Caco-2 (cell line): Measurements from ENCODE around the gene CDC14A. TPM values are rescaled to one million over a fixed set of nuclear protein-coding genes. Genes with fewer than 3 reads are reported as not detected.

ENCODE experiments used
- BruUV-seq: library from RNA; stranded (reverse); fragments of 400-500 nt; replicated peaks from 2 replicates; lab custom pipeline; 2021; lab: Mats Ljungman, UMichigan
- CTCF ChIA-PET: fragments of 300-600 bp; sonication (Branson Sonifier 250); formaldehyde crosslinking; loops from one replicate; lab custom pipeline; 2022; ENCODE audit warnings: antibody characterized with exemption; lab: Charles Lee
- POLR2A ChIA-PET: fragments of 300-600 bp; sonication (Branson Sonifier 250); formaldehyde crosslinking; loops from one replicate; lab custom pipeline; 2022; ENCODE audit warnings: antibody characterized with exemption; lab: Charles Lee
- DNase-seq, 2 experiments: peaks; one replicate each; pipeline versions ENCODE4 v3.0.0 to v3.0.0-alpha.2; 2020 to 2022
- H3K27me3 ChIP-seq: replicated peaks from 2 replicates; pipeline ENCODE4 v1.6.0; 2011; ENCODE audit warnings: low read length; ENCODE audit not compliant: control insufficient read depth, insufficient read depth
- H3K36me3 ChIP-seq: 2 replicates; pipeline ENCODE4 v1.5.1; 2011; ENCODE audit warnings: low read length; ENCODE audit not compliant: control insufficient read depth, insufficient read depth
- H3K4me1 ChIP-seq: fragments of 250-450 bp; sonication (Bioruptor Pico); 2 replicates; pipeline ENCODE4 v1.5.1; 2020; ENCODE audit warnings: mild to moderate bottlenecking
- H3K4me3 ChIP-seq: 2 replicates; pipeline ENCODE4 v1.5.1; 2011; ENCODE audit warnings: low read depth, mild to moderate bottlenecking, control low read depth, low read length
- H3K9me3 ChIP-seq: fragments of 250-450 bp; sonication (Bioruptor Pico); 2 replicates; pipeline ENCODE4 v1.5.1; 2020; ENCODE audit warnings: mild to moderate bottlenecking, moderate library complexity
- H3K27ac Mint-ChIP-seq: one replicate; pipeline ENCODE4 v1.8.0; 2022; ENCODE audit warnings: mixed read lengths; ENCODE audit not compliant: unreplicated experiment
- H3K27me3 Mint-ChIP-seq: one replicate; pipeline ENCODE4 v1.8.0; 2022; ENCODE audit warnings: mixed read lengths; ENCODE audit not compliant: insufficient read depth, unreplicated experiment
- H3K36me3 Mint-ChIP-seq: one replicate; pipeline ENCODE4 v1.8.0; 2022; ENCODE audit warnings: mild to moderate bottlenecking, mixed read lengths; ENCODE audit not compliant: insufficient read depth, unreplicated experiment
- H3K4me1 Mint-ChIP-seq: one replicate; pipeline ENCODE4 v1.8.0; 2022; ENCODE audit warnings: low read depth, mixed read lengths; ENCODE audit not compliant: unreplicated experiment
- H3K4me3 Mint-ChIP-seq: one replicate; pipeline ENCODE4 v1.8.0; 2022; ENCODE audit warnings: mild to moderate bottlenecking, moderate library complexity, mixed read lengths; ENCODE audit not compliant: unreplicated experiment
- H3K9me3 Mint-ChIP-seq: one replicate; pipeline ENCODE4 v1.8.0; 2022; ENCODE audit warnings: mixed read lengths; ENCODE audit not compliant: unreplicated experiment
- CTCF ChIP-seq, 2 experiments: fragments of 200-600 bp in 1 of 2; IDR thresholded peaks; 1 replicate in 1 of 2; 2 replicates in 1 of 2; pipeline versions ENCODE4 v1.5.1 to v1.8.0; 2011 to 2022; ENCODE audit warnings: antibody characterized with exemption in 1 of 2, control low read depth in 1 of 2, inconsistent platforms in 1 of 2, low read depth in 1 of 2, low read length in 1 of 2, mild to moderate bottlenecking in 1 of 2, moderate library complexity in 1 of 2; ENCODE audit not compliant: insufficient read depth in 1 of 2, severe bottlenecking in 1 of 2, unreplicated experiment in 1 of 2
- intact Hi-C: fragments of 100-400 bp; cut with micrococcal nuclease; formaldehyde crosslinking; loops from one replicate; pipeline ENCODE4 v1.10.0; 2022; ENCODE audit not compliant: unreplicated experiment
- total RNA-seq: library from RNA; stranded (reverse); gene quantifications from 2 replicates; pipeline ENCODE4 v1.2.3, GENCODE V29; 2022

CDC14A gene
- total RNA-seq, 1 experiment from 2014 or later: 7.3 TPM

- no peaks in the 10 kb centered on the region for H3K9me3 ChIP-seq
- no peaks in the 10 kb centered on the region for H3K9me3 Mint-ChIP-seq
- no peak for DNase-seq
- no TSS peak for BruUV-seq
- H3K4me1 ChIP-seq: no peaks in the 10 kb centered on the region
- intact Hi-C loops: no loop called here
- no peaks in the 10 kb centered on the region for H3K36me3 ChIP-seq
- H3K27me3 ChIP-seq: no peaks in the 10 kb centered on the region
- CTCF ChIA-PET: no interaction called here
- POLR2A ChIA-PET: no interaction called here
- no peak overlapping the region for H3K27ac Mint-ChIP-seq
- H3K4me3 ChIP-seq: no peak overlapping the region
- H3K4me3 Mint-ChIP-seq: no peak overlapping the region
- no peaks in the 10 kb centered on the region for H3K27me3 Mint-ChIP-seq
- H3K4me1 Mint-ChIP-seq: no peaks in the 10 kb centered on the region
- no peak for TF ChIP-seq CTCF (IDR thresholded peaks at IDR 0.05; ENCODE audit: insufficient read depth in 1 of 2, low read depth in 1 of 2, low read length in 1 of 2, severe bottlenecking in 1 of 2, unreplicated experiment in 1 of 2)
- no peaks in the 10 kb centered on the region for H3K36me3 Mint-ChIP-seq
These were observed 28.3 kb downstream of the CDC14A start for GRCh38 chr1:100380635-100381034.

- no peak for TF ChIP-seq CTCF (IDR thresholded peaks at IDR 0.05; ENCODE audit: insufficient read depth in 1 of 2, low read depth in 1 of 2, low read length in 1 of 2, severe bottlenecking in 1 of 2, unreplicated experiment in 1 of 2)
- no peaks in the 10 kb centered on the region for H3K4me1 Mint-ChIP-seq
These were observed 30.4 kb downstream of the CDC14A start for GRCh38 chr1:100382657-100383056.

GRCh38 chr1:100383743-100384405, 31.6 kb downstream of the CDC14A start:
- no peaks in the 10 kb centered on the region for H3K27me3 Mint-ChIP-seq
- H3K27ac Mint-ChIP-seq: no peak overlapping the region
- no TSS peak for BruUV-seq
- H3K36me3 ChIP-seq: no peaks in the 10 kb centered on the region
- no peaks in the 10 kb centered on the region for H3K27me3 ChIP-seq
- no peaks in the 10 kb centered on the region for H3K4me1 Mint-ChIP-seq
- no peak overlapping the region for H3K4me3 ChIP-seq
- no peak for DNase-seq
- no peaks in the 10 kb centered on the region for H3K9me3 ChIP-seq
- no peaks in the 10 kb centered on the region for H3K9me3 Mint-ChIP-seq
- no peaks in the 10 kb centered on the region for H3K36me3 Mint-ChIP-seq
- intact Hi-C loops: no loop called here
- no peak for TF ChIP-seq CTCF (IDR thresholded peaks at IDR 0.05; ENCODE audit: insufficient read depth in 1 of 2, low read depth in 1 of 2, low read length in 1 of 2, severe bottlenecking in 1 of 2, unreplicated experiment in 1 of 2)
- H3K4me3 Mint-ChIP-seq: no peak overlapping the region
- ChIA-PET POLR2A (no interaction called here), CTCF (no interaction called here)
- H3K4me1 ChIP-seq: no peaks in the 10 kb centered on the region

More at GRCh38 chr1:100382657-100383056, 30.4 kb downstream of the CDC14A start:
- Histone ChIP-seq H3K9me3 (no peaks in the 10 kb centered on the region), H3K4me3 (no peak overlapping the region), H3K27me3 (no peaks in the 10 kb centered on the region), H3K4me1 (no peaks in the 10 kb centered on the region), H3K36me3 (no peaks in the 10 kb centered on the region)
- H3K27ac Mint-ChIP-seq: no peak overlapping the region
- H3K4me3 Mint-ChIP-seq: no peak overlapping the region
- CTCF ChIA-PET: no interaction called here
- intact Hi-C loops: no loop called here
- no peaks in the 10 kb centered on the region for H3K36me3 Mint-ChIP-seq
- no peak for DNase-seq
- POLR2A ChIA-PET: no interaction called here
- H3K9me3 Mint-ChIP-seq: no peaks in the 10 kb centered on the region
- no TSS peak for BruUV-seq
- H3K27me3 Mint-ChIP-seq: no peaks in the 10 kb centered on the region
